ENCODE measurements around the gene CCDC191. TPM values are rescaled to one million over a fixed set of nuclear protein-coding genes. Genes with fewer than 3 reads are reported as not detected.

CCDC191 gene
- total RNA-seq, 1 donor from 2014 or later = 4.3 TPM

DNA sequence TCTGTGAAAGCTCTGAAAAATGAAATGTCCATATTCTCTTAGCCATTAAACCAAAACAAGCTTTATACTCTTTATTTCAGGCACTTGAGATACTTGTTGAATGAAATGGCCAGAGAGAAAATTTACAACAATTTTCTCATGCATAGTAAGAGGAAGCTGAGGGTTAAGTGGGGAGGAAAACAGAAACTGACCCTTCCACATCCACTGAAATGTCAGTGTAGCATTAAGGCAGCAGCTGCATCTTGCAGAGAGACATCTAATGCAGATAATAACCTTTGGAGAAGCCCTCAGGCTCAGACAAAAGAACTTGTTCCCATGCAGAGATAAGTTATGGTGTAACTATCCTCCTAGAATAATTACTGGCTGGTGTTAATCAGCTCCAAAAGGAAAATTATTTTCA, 74.5 kb downstream of the CCDC191 start:
- Mint-ChIP-seq H3K4me3 (ENCODE audit: unreplicated experiment) (no peak overlapping the region), H3K27ac (ENCODE audit: unreplicated experiment) (no peak overlapping the region)
- TF ChIP-seq, protein P1, sequence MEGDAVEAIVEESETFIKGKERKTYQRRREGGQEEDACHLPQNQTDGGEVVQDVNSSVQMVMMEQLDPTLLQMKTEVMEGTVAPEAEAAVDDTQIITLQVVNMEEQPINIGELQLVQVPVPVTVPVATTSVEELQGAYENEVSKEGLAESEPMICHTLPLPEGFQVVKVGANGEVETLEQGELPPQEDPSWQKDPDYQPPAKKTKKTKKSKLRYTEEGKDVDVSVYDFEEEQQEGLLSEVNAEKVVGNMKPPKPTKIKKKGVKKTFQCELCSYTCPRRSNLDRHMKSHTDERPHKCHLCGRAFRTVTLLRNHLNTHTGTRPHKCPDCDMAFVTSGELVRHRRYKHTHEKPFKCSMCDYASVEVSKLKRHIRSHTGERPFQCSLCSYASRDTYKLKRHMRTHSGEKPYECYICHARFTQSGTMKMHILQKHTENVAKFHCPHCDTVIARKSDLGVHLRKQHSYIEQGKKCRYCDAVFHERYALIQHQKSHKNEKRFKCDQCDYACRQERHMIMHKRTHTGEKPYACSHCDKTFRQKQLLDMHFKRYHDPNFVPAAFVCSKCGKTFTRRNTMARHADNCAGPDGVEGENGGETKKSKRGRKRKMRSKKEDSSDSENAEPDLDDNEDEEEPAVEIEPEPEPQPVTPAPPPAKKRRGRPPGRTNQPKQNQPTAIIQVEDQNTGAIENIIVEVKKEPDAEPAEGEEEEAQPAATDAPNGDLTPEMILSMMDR (IDR thresholded peaks at IDR 0.05) = no peak

DNA sequence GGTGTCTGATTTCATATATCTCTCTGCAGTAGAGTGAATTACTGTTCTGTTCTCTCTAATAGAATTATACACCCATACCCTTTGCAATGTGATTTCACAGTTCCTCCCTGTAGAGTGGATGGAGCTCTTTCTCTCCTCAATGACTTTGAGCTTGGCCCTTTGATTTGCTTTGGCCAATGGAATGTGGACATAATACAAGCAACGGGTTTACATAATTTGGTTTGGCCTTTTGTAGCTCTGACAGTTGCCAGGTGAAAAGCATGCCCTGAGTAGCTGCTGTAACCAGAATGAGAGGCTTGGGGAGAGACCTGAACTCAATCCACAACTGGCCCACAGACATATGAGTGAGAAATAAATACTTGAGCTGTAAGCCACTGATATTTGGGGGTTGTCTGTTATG, 76.4 kb downstream of the CCDC191 start:
- no peaks in the 10 kb centered on the region for H3K4me1 Mint-ChIP-seq (ENCODE audit: unreplicated experiment)
- H3K4me3 Mint-ChIP-seq (ENCODE audit: unreplicated experiment) = no peak overlapping the region
- TF ChIP-seq, protein P1 (IDR thresholded peaks at IDR 0.05) = no peak
- no peak overlapping the region for H3K27ac Mint-ChIP-seq (ENCODE audit: unreplicated experiment)
- DNase-seq (ENCODE audit: extremely low spot score, unreplicated experiment) = no peak
- H3K27me3 Mint-ChIP-seq (ENCODE audit: unreplicated experiment) = no peaks in the 10 kb centered on the region
- peaks cover 17% of the 10 kb centered on the region for H3K36me3 Mint-ChIP-seq (ENCODE audit: unreplicated experiment)
- peaks cover under 1% of the 10 kb centered on the region for H3K9me3 Mint-ChIP-seq (ENCODE audit: unreplicated experiment)

More for the DNA sequence above, 74.5 kb downstream of the CCDC191 start:
- Mint-ChIP-seq H3K4me1 (ENCODE audit: unreplicated experiment) (no peaks in the 10 kb centered on the region), H3K9me3 (ENCODE audit: unreplicated experiment) (peaks cover 3% of the 10 kb centered on the region), H3K27me3 (ENCODE audit: unreplicated experiment) (no peaks in the 10 kb centered on the region), H3K36me3 (ENCODE audit: unreplicated experiment) (peaks cover 17% of the 10 kb centered on the region)
- no peak for DNase-seq (ENCODE audit: extremely low spot score, unreplicated experiment)

DNA sequence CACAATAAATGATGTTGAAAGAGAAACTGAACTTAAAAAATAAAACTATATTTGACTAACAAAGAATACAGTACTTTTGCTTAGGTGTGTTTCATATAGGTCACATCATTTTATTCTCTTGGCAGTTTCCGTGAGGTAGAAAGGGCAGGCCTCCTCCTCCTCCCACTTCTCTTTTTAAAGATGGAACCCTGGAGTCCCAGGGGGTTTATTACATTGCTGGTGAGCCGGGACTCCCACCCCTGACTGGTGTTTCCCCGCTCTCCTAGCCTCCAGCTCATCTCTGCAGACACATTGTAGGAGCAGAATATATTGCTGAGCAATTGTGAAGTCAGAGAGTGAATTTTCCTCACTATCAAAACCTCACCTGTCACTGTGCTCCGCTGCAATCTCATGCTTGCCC, 78.5 kb downstream of the CCDC191 start:
- Mint-ChIP-seq H3K9me3 (ENCODE audit: unreplicated experiment) (peaks cover 18% of the 10 kb centered on the region), H3K27ac (ENCODE audit: unreplicated experiment) (no peak overlapping the region), H3K36me3 (ENCODE audit: unreplicated experiment) (peaks cover 31% of the 10 kb centered on the region), H3K4me3 (ENCODE audit: unreplicated experiment) (no peak overlapping the region), H3K4me1 (ENCODE audit: unreplicated experiment) (no peaks in the 10 kb centered on the region), H3K27me3 (ENCODE audit: unreplicated experiment) (peaks cover 2% of the 10 kb centered on the region)
- DNase-seq (ENCODE audit: extremely low spot score, unreplicated experiment) = no peak
- TF ChIP-seq, protein P1 (IDR thresholded peaks at IDR 0.05) = no peak

DNA sequence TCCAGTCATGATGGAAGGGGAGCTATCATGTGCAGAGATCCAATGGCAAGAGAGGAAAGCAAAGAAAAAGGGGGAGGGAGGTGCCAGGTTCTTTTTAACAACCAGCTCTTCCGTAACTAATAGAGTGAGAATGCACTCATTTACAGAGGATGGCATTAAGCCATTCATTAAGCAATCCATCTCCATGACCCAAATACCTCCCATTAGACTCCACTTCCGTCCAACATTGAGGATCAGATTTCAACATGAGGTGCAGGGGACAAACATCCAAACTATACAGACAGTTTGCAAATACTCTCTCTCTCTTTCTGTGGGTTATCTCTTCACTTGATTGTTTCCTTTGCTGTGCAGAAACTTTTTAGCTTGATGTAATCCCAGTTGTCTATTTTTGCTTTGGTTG, 87.3 kb downstream of the CCDC191 start:
- no peak for DNase-seq (ENCODE audit: extremely low spot score, unreplicated experiment)
- Mint-ChIP-seq H3K9me3 (ENCODE audit: unreplicated experiment) (peaks cover 37% of the 10 kb centered on the region), H3K27ac (ENCODE audit: unreplicated experiment) (no peak overlapping the region), H3K4me3 (ENCODE audit: unreplicated experiment) (no peak overlapping the region), H3K36me3 (ENCODE audit: unreplicated experiment) (peaks cover 7% of the 10 kb centered on the region), H3K4me1 (ENCODE audit: unreplicated experiment) (no peaks in the 10 kb centered on the region), H3K27me3 (ENCODE audit: unreplicated experiment) (peaks cover 11% of the 10 kb centered on the region)
- TF ChIP-seq, protein P1 (IDR thresholded peaks at IDR 0.05) = no peak

DNA sequence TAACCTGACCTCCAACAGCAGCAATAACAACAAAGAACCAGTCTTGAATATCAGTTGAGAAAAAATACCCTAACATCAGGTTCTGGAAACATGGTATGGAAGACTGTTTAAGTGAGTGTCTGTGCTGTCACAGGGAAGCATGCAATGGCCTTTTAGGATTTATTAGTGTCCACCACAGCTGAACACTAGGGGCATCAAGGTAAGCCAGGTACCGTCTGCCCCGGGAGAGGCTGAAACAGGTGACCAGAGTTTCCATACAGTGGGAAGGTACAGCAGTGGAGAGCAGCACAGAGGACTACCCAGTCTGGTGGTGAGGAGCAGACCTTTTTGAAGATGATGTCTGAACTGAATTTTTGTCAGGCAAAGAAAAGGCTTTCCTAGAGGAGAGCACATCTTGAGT, 90.2 kb downstream of the CCDC191 start:
- H3K27ac Mint-ChIP-seq (ENCODE audit: unreplicated experiment) = no peak overlapping the region
- no peak for DNase-seq (ENCODE audit: extremely low spot score, unreplicated experiment)
- no peaks in the 10 kb centered on the region for H3K4me1 Mint-ChIP-seq (ENCODE audit: unreplicated experiment)
- no peaks in the 10 kb centered on the region for H3K36me3 Mint-ChIP-seq (ENCODE audit: unreplicated experiment)
- TF ChIP-seq, protein P1 (IDR thresholded peaks at IDR 0.05) = no peak
- H3K4me3 Mint-ChIP-seq (ENCODE audit: unreplicated experiment) = no peak overlapping the region
- H3K9me3 Mint-ChIP-seq (ENCODE audit: unreplicated experiment) = peaks cover 9% of the 10 kb centered on the region
- peaks cover 13% of the 10 kb centered on the region for H3K27me3 Mint-ChIP-seq (ENCODE audit: unreplicated experiment)

All from osteocyte (in vitro differentiated cells).